Left ventricle myocardium superior (tissue), 1 donor: ENCODE measurements around the gene REL. TPM values are rescaled to one million over a fixed set of nuclear protein-coding genes. Genes with fewer than 3 reads are reported as not detected.

Source experiments
- ATAC-seq: fragments of 200-7000 bp; cut with Tn5 transposase; one replicate; pipeline ENCODE4 v1.9.1; 2020; ENCODE audit warnings: mild to moderate bottlenecking, moderate library complexity
- DNase-seq: peaks from one replicate; pipeline ENCODE4 v3.0.0-alpha.2; 2020
- intact Hi-C: fragments of 100-400 bp; cut with micrococcal nuclease; formaldehyde crosslinking; loops from one replicate; pipeline ENCODE4 v1.11.0; 2022
- total RNA-seq: library from RNA; stranded (reverse); fragmentation: NEBNext Ultra II Directional; extraction: Animal tissue kit (Norgen Biotek cat#: 25700); gene quantifications from one replicate; pipeline ENCODE4 v1.2.1, GENCODE V29; 2021
- donor health status: DM: no; HTN: yes; CAD: no; lungs with severe emphysema.

REL gene
- total RNA-seq, 1 donor from 2014 or later: 5.6 TPM

GRCh38 chr2:60958361-60958760 is 77.0 kb downstream of the REL start:
- intact Hi-C loops: no loop called here
- DNase-seq: no peak
- ATAC-seq: no peak

DNA sequence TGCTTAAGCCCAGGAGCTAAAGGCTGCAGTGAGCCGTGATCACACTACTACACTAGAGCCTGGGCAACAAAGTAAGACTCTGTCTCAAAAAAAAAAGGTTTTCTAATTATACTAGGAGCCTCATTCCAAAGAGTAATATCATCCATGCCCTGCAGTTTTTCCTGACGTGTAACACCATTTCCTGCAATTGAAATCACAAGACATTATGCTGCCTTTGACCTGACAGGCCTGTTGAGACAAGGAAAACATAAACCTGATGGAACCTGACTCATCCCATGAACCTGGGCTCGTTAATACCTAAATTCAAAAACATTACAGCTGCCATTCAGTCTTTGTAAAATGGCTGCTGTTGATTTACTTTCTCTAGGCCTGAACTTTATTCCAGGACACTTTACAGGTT is 77.4 kb downstream of the REL start:
- intact Hi-C loops: no loop called here
- no peak for ATAC-seq

DNA sequence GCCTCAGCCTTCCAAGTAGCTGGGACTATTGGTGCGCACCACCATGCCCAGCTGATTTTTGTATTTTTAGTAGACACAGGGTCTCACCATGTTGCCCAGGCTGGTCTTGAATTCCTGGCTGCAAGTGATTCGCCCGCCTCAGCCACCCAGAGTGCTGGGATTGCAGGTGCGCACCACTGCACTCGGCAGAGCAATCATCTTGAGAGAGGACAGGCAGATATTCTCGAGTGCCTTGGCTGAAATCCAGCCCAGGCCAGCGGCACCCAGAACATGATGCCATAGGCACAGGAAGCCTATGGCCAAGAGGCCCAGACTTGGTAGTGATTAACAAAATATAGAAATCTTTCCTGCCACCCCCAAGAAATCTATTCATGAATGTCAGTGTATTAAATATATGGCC is 78.1 kb downstream of the REL start:
- ATAC-seq (peak; percentile 55), DNase-seq (no peak)
- intact Hi-C loops: no loop called here

More for the DNA sequence above, 77.4 kb downstream of the REL start:
- DNase-seq: no peak

DNA sequence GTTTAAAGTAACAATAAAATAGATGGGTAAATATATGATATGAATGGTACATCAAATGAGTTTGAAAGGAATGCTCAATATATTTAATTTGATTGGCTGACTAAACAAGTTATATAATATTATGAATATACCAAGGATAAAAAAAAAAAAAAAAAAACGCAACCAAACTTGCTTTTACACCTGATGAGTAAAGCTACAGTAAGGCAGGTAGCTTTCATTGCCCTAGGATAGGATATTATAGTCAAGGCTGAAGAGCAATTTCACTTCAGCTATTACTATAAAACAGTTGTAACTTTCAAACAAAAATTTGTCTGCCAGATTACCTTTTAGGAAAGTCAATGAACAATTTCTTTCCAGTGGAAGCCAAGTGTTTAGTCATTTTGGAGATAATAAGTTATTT is 79.3 kb downstream of the REL start:
- no peak for ATAC-seq
- no peak for DNase-seq
- intact Hi-C loops: no loop called here

DNA sequence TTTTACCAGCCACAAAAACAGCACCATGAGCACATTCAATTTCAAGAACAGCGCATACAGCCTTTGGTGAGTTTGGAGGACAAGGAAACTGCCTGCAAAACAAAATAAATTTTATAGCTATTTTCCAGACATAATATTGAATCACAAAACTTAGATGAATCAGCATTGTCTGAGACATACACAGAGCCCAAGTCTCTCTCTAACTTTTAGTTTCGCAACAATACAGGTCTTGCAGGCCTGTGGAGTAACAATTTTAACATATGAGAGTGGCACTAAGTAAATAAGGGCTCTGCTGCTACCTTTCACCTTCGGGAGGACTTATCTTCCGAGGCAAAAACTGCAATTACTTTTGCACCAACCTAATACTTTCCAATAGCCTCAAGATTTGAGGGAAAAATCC is 80.1 kb downstream of the REL start:
- no peak for ATAC-seq
- intact Hi-C loops: no loop called here

DNA sequence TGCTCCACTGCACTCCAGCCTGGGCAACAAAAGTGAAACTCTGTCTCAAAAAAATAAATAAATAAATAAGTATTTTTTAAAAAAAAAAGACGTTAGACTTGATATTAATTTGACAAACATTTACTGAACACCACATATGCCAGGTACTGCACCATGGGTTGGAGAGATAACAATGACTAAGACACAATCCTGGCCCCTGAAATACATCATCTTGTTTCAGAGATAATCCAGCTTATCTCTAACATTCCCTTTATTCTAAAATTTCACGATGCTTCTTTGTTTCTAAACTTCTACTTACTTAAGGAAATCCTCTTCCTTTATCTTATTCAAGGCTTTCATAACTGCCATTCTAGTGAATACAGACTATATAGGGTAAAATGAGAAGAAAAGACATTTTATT is 81.2 kb downstream of the REL start:
- DNase-seq (no peak), ATAC-seq (no peak)
- intact Hi-C loops: no loop called here

More for the DNA sequence above, 80.1 kb downstream of the REL start:
- DNase-seq: no peak

GRCh38 chr2:60963190-60963589 is 81.8 kb downstream of the REL start:
- intact Hi-C loops: no loop called here
- DNase-seq (no peak), ATAC-seq (peak; percentile 47)

DNA sequence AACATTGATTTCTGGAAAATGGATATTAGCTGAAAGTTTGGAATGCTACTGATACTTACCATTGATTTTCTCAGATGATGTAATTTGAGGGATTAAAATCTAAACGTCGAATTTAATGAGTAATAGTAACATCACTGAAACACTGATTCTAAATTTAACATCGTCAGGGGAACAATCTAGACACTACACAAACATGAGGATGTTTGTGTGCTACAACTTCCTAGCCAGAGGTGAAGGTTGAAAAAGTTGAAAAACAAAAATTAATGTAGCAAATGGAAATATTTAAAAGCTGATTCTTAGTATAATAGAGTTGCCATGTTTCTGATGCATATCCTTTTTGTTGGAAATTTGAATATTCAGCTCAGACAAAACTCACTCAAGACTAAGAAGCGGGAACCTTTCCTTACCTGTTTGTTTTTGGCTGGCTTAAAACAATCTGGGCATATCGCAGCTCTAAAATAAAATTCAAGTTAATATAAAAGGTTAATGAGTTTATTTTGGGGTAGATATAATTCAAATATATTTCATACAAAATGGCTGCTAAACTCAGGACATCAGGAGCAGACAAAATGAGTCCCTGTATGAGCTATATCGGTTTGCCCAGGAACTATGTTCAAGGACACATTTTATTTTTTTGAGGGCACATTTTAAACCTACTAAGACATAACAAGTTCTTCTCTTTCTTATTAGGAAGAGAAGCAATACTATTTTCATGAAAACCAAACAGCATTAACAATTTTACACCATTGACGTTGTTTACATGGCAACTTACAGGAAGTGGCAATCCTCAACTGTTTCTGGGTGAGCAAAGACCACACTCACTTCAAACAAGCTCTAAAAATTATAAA is 83.5 kb downstream of the REL start:
- ATAC-seq: no peak
- intact Hi-C loops: no loop called here
- DNase-seq: no peak

GRCh38 chr2:60965499-60965785 is 84.1 kb downstream of the REL start:
- DNase-seq (no peak), ATAC-seq (no peak)
- intact Hi-C loops: no loop called here

GRCh38 chr2:60966507-60967405 is 85.4 kb downstream of the REL start:
- intact Hi-C loops: no loop called here
- ATAC-seq (no peak), DNase-seq (no peak)

- ATAC-seq (no peak), DNase-seq (no peak)
- intact Hi-C loops: no loop called here
These were observed 91.7 kb downstream of the REL start for GRCh38 chr2:60972889-60973656.

- DNase-seq (no peak), ATAC-seq (no peak)
- intact Hi-C loops: no loop called here
These were observed 92.3 kb downstream of the REL start for GRCh38 chr2:60973705-60974104.

- DNase-seq: no peak
- intact Hi-C loops: no loop called here
- ATAC-seq: no peak
These were observed 93.3 kb downstream of the REL start for GRCh38 chr2:60974652-60975051.

Other genes with a start within 250 kb of the REL start
- gene PAPOLG, start 125.3 kb upstream of the REL start, total RNA-seq: 8.2 TPM
- gene PEX13, start 136.1 kb downstream of the REL start, total RNA-seq: 25.7 TPM
- 5.5 TPM for gene PUS10, start 136.7 kb downstream of the REL start, total RNA-seq
- gene SANBR, start 184.3 kb downstream of the REL start, total RNA-seq: 6.4 TPM